GM21447 (cell line): ENCODE data around the gene GSTT2B.
"Not testable (repeated sequence)": the region's sequence is repeated elsewhere in the genome, so short reads cannot be mapped to it uniquely, and the experiment has no call there.

Source experiments
- ATAC-seq: cut with Tn5 transposase; IDR thresholded peaks from one replicate; pipeline ENCODE4 v1.9.1; 2021; ENCODE audit not compliant: unreplicated experiment

The GSTT2B gene

GRCh38 chr22:23961084-23961771, at the start of gene GSTT2B:
Gene GSTT2B, minus strand, starts transcription at chr22:23961195. Its CDS starts 64 bp downstream, at chr22:23961131.
- ATAC-seq: not testable (repeated sequence)

GRCh38 chr22:24010018-24010391, 49.0 kb upstream of the GSTT2B start:
- ATAC-seq: no peak

GRCh38 chr22:24009227-24010017, 48.4 kb upstream of the GSTT2B start:
- no peak for ATAC-seq

- no peak for ATAC-seq
Observed at GRCh38 chr22:24008381-24009226, 47.6 kb upstream of the GSTT2B start.

- no peak for ATAC-seq
Observed at GRCh38 chr22:24008022-24008283, 47.0 kb upstream of the GSTT2B start.

GRCh38 chr22:24007253-24008021, 46.4 kb upstream of the GSTT2B start:
- ATAC-seq: no peak

- ATAC-seq: no peak
Observed at GRCh38 chr22:24006914-24007214, 45.9 kb upstream of the GSTT2B start.

GRCh38 chr22:24006207-24006913, 45.4 kb upstream of the GSTT2B start:
- ATAC-seq: no peak

GRCh38 chr22:24005201-24005600, 44.2 kb upstream of the GSTT2B start, which contains the start of gene GSTT4:
Gene GSTT4, minus strand, starts transcription at chr22:24005453. Its CDS starts 97 bp downstream, at chr22:24005356.
- ATAC-seq: no peak

GRCh38 chr22:24003887-24004286, 42.9 kb upstream of the GSTT2B start:
- ATAC-seq: no peak

- no peak for ATAC-seq
Observed at GRCh38 chr22:24002851-24003250, 41.9 kb upstream of the GSTT2B start.

- no peak for ATAC-seq
Observed at GRCh38 chr22:24002272-24002671, 41.3 kb upstream of the GSTT2B start.

- no peak for ATAC-seq
Observed at GRCh38 chr22:24001314-24001713, 40.3 kb upstream of the GSTT2B start.

- ATAC-seq: not testable (repeated sequence)
Observed at GRCh38 chr22:23999779-24000178, 38.8 kb upstream of the GSTT2B start.

GRCh38 chr22:23997092-23997491, 36.1 kb upstream of the GSTT2B start:
- no peak for ATAC-seq

GRCh38 chr22:23993581-23994177, 32.7 kb upstream of the GSTT2B start:
- not testable (repeated sequence) for ATAC-seq

- ATAC-seq: not testable (repeated sequence)
Observed at GRCh38 chr22:23993080-23993479, 32.1 kb upstream of the GSTT2B start.

GRCh38 chr22:23989583-23990244, 28.7 kb upstream of the GSTT2B start:
- not testable (repeated sequence) for ATAC-seq

- not testable (repeated sequence) for ATAC-seq
Observed at GRCh38 chr22:23986538-23987178, 25.7 kb upstream of the GSTT2B start.
